ENCODE measurements around the gene ABCC5.

DNA sequence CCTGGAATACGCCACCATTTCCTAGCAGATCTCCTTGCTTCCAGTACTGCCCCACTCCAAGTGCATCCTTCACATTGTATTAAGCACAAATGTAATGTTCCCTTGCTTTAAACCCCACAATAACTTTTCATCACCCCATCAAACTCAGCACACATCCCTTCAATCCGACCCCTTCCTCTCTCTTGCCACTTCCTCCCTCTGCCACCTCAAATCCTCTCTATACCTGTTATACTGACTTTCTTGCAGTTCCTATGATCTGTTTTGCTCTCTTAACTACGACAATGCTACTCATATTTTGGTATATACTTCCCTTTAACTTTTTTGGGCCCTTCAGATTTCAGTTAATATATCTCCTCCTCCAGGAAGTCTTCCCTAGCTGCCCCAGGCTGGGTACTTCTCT, 147.1 kb downstream of the ABCC5 start:
- TF ChIP-seq POLR2A (IDR thresholded peaks at IDR 0.05; ENCODE audit: low read depth, low read length) (no peak), POLR2AphosphoS5 (IDR thresholded peaks at IDR 0.05; ENCODE audit: low read depth, low read length) (no peak), PAX5 (IDR thresholded peaks at IDR 0.05; ENCODE audit: insufficient read depth, low read length, severe bottlenecking) (no peak), TAF1 (IDR thresholded peaks at IDR 0.05; ENCODE audit: low read depth, low read length) (no peak), SPI1 (IDR thresholded peaks at IDR 0.05; ENCODE audit: low read depth, low read length) (no peak)
